ENCODE results near the gene PSG11. TPM values are rescaled to one million over a fixed set of nuclear protein-coding genes. Genes with fewer than 3 reads are reported as not detected.
"Not testable (repeated sequence)": the region's sequence is repeated elsewhere in the genome, so short reads cannot be mapped to it uniquely, and the experiment has no call there.

PSG11 gene
- polyA plus RNA-seq (ENCODE audit: insufficient read length) = 0.83 TPM

- DNase-seq (ENCODE audit: low read depth) = not testable (repeated sequence)
These were observed at the start of gene PSG11 for GRCh38 chr19:43026369-43026768. PSG11 (minus strand) TSS chr19:43026469; CDS start chr19:43026372, 97 bp downstream.

GRCh38 chr19:43062418-43062817 lies 36.1 kb upstream of the PSG11 start:
- DNase-seq (ENCODE audit: low read depth) = not testable (repeated sequence)

GRCh38 chr19:43061326-43061725 lies 35.1 kb upstream of the PSG11 start:
- not testable (repeated sequence) for DNase-seq (ENCODE audit: low read depth)

- not testable (repeated sequence) for DNase-seq (ENCODE audit: low read depth)
These were observed 34.0 kb upstream of the PSG11 start for GRCh38 chr19:43060254-43060653.

GRCh38 chr19:43059482-43059881 lies 33.2 kb upstream of the PSG11 start:
- DNase-seq (ENCODE audit: low read depth) = not testable (repeated sequence)

- not testable (repeated sequence) for DNase-seq (ENCODE audit: low read depth)
These were observed 32.2 kb upstream of the PSG11 start for GRCh38 chr19:43058440-43058839.

GRCh38 chr19:43047966-43048365 lies 21.7 kb upstream of the PSG11 start:
- DNase-seq (ENCODE audit: low read depth) = not testable (repeated sequence)

- not testable (repeated sequence) for DNase-seq (ENCODE audit: low read depth)
These were observed 20.3 kb upstream of the PSG11 start for GRCh38 chr19:43046578-43046977.

- not testable (repeated sequence) for DNase-seq (ENCODE audit: low read depth)
These were observed 17.4 kb upstream of the PSG11 start for GRCh38 chr19:43043492-43044180.

- DNase-seq (ENCODE audit: low read depth) = not testable (repeated sequence)
These were observed 5.4 kb upstream of the PSG11 start for GRCh38 chr19:43031645-43032044.

- DNase-seq (ENCODE audit: low read depth) = no peak
These were observed 2.6 kb upstream of the PSG11 start for GRCh38 chr19:43028866-43029265.

- DNase-seq (ENCODE audit: low read depth) = not testable (repeated sequence)
These were observed 1.7 kb upstream of the PSG11 start for GRCh38 chr19:43027985-43028384.

GRCh38 chr19:43027061-43027460 lies 792 bp upstream of the PSG11 start:
- DNase-seq (ENCODE audit: low read depth) = not testable (repeated sequence)

GRCh38 chr19:43022098-43022497 lies 4.2 kb downstream of the PSG11 start:
- not testable (repeated sequence) for DNase-seq (ENCODE audit: low read depth)

- not testable (repeated sequence) for DNase-seq (ENCODE audit: low read depth)
These were observed 4.6 kb downstream of the PSG11 start for GRCh38 chr19:43021629-43022028.

GRCh38 chr19:43019588-43019987 lies 6.7 kb downstream of the PSG11 start:
- not testable (repeated sequence) for DNase-seq (ENCODE audit: low read depth)

- not testable (repeated sequence) for DNase-seq (ENCODE audit: low read depth)
These were observed 20.4 kb downstream of the PSG11 start for GRCh38 chr19:43005841-43006240.

- DNase-seq (ENCODE audit: low read depth) = not testable (repeated sequence)
These were observed 21.4 kb downstream of the PSG11 start for GRCh38 chr19:43004846-43005245.

GRCh38 chr19:43003634-43004033 lies 22.6 kb downstream of the PSG11 start:
- DNase-seq (ENCODE audit: low read depth) = not testable (repeated sequence)

GRCh38 chr19:43002948-43003347 lies 23.3 kb downstream of the PSG11 start:
- not testable (repeated sequence) for DNase-seq (ENCODE audit: low read depth)

GRCh38 chr19:42996161-42996560 lies 30.1 kb downstream of the PSG11 start:
- not testable (repeated sequence) for DNase-seq (ENCODE audit: low read depth)

GRCh38 chr19:42992029-42992604 lies 34.2 kb downstream of the PSG11 start:
- not testable (repeated sequence) for DNase-seq (ENCODE audit: low read depth)

GRCh38 chr19:42989851-42990250 lies 36.4 kb downstream of the PSG11 start:
- DNase-seq (ENCODE audit: low read depth) = no peak

Data from forelimb muscle (tissue), 1 donor.